ENCODE data around the gene FCHO1.

DNA sequence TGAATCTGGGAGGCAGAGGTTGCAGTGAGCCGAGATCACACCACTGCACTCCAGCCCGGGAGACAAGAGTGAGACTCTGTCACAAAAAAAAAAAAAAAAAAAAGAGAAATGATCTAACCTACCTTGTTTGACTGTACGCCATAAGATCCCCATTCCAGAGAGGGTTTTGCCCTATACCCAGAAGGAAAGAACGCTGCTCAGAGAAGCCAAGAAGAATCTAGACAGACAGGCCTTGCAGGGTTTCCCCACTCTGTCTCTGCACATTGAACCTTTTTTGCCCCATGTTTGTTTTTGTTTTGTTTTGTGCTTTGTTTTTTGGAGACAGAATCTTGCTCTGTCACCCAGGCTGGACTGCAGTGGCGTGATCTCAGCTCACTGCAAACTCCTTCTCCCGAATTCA is 39.4 kb upstream of the FCHO1 start:
- TF ChIP-seq, protein P1, sequence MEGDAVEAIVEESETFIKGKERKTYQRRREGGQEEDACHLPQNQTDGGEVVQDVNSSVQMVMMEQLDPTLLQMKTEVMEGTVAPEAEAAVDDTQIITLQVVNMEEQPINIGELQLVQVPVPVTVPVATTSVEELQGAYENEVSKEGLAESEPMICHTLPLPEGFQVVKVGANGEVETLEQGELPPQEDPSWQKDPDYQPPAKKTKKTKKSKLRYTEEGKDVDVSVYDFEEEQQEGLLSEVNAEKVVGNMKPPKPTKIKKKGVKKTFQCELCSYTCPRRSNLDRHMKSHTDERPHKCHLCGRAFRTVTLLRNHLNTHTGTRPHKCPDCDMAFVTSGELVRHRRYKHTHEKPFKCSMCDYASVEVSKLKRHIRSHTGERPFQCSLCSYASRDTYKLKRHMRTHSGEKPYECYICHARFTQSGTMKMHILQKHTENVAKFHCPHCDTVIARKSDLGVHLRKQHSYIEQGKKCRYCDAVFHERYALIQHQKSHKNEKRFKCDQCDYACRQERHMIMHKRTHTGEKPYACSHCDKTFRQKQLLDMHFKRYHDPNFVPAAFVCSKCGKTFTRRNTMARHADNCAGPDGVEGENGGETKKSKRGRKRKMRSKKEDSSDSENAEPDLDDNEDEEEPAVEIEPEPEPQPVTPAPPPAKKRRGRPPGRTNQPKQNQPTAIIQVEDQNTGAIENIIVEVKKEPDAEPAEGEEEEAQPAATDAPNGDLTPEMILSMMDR (IDR thresholded peaks at IDR 0.05): no peak
- no peak for TF ChIP-seq POLR2A (IDR thresholded peaks at IDR 0.05)

Data from ovary (tissue), 3 donors.